HEK293T (cell line): ENCODE measurements around the gene TRMT5.
A peak's percentile ranks its signal among the peaks of the same experiment; 100 is the strongest.

ENCODE experiments used
- CTCF ChIA-PET: fragments of 350-600 bp; formaldehyde crosslinking; extraction: SDS; loops from one replicate; lab custom pipeline; 2021; ENCODE audit warnings: antibody characterized with exemption, inconsistent platforms; lab: Yijun Ruan, JAX
- POLR2A ChIA-PET: fragments of 350-600 bp; formaldehyde crosslinking; extraction: SDS; loops from one replicate; lab custom pipeline; 2020; ENCODE audit warnings: antibody characterized with exemption, inconsistent platforms; lab: Yijun Ruan, JAX
- DNase-seq: peaks from one replicate; pipeline ENCODE4 v3.0.0; 2012; ENCODE audit warnings: mixed read lengths; ENCODE audit errors: extremely low spot score
- ARNT ChIP-seq: fragments of 450-650 bp; IDR thresholded peaks from 2 replicates; pipeline ENCODE4 v1.6.1; 2017; ENCODE audit warnings: mild to moderate bottlenecking
- BHLHE40 ChIP-seq: fragments of 450-650 bp; IDR thresholded peaks from 2 replicates; pipeline ENCODE4 v1.6.1; 2016; ENCODE audit warnings: mild to moderate bottlenecking, moderate library complexity, borderline replicate concordance
- CTBP1 ChIP-seq: fragments of 450-650 bp; IDR thresholded peaks from 2 replicates; pipeline ENCODE4 v1.6.1; 2016; ENCODE audit warnings: borderline replicate concordance
- ELF4 ChIP-seq: fragments of 450-650 bp; IDR thresholded peaks from 2 replicates; pipeline ENCODE4 v1.6.1; 2017; ENCODE audit warnings: antibody characterized with exemption
- FOXA1 ChIP-seq: fragments of 450-650 bp; IDR thresholded peaks from 2 replicates; pipeline ENCODE4 v1.6.1; 2016; ENCODE audit warnings: mild to moderate bottlenecking
- FOXK2 ChIP-seq: fragments of 450-650 bp; IDR thresholded peaks from 2 replicates; pipeline ENCODE4 v1.6.1; 2016; ENCODE audit warnings: mild to moderate bottlenecking
- FOXM1 ChIP-seq: fragments of 450-650 bp; IDR thresholded peaks from 2 replicates; pipeline ENCODE4 v1.6.1; 2017; ENCODE audit warnings: mild to moderate bottlenecking, borderline replicate concordance
- HDGF ChIP-seq: fragments of 450-650 bp; IDR thresholded peaks from 2 replicates; pipeline ENCODE4 v1.6.1; 2017; ENCODE audit warnings: antibody characterized with exemption, borderline replicate concordance
- L3MBTL2 ChIP-seq: fragments of 450-650 bp; conservative IDR thresholded peaks from 2 replicates; pipeline ENCODE4 v1.6.1; 2016; ENCODE audit warnings: mild to moderate bottlenecking
- LEF1 ChIP-seq: fragments of 450-650 bp; IDR thresholded peaks from 2 replicates; pipeline ENCODE4 v1.6.1; 2017; ENCODE audit warnings: mild to moderate bottlenecking, borderline replicate concordance
- NFRKB ChIP-seq: fragments of 450-650 bp; IDR thresholded peaks from 2 replicates; pipeline ENCODE4 v1.6.1; 2016; ENCODE audit warnings: mild to moderate bottlenecking, moderate library complexity
- PKNOX1 ChIP-seq: fragments of 450-650 bp; IDR thresholded peaks from 2 replicates; pipeline ENCODE4 v1.6.1; 2016
- SP1 ChIP-seq: fragments of 450-650 bp; IDR thresholded peaks from 2 replicates; pipeline ENCODE4 v1.6.1; 2017
- SUZ12 ChIP-seq: fragments of 450-650 bp; IDR thresholded peaks from 2 replicates; pipeline ENCODE4 v1.6.1; 2016; ENCODE audit warnings: mild to moderate bottlenecking
- TARDBP ChIP-seq: fragments of 450-650 bp; IDR thresholded peaks from 2 replicates; pipeline ENCODE4 v1.6.1; 2016
- ZNF384 ChIP-seq: fragments of 450-650 bp; IDR thresholded peaks from 2 replicates; pipeline ENCODE4 v1.6.1; 2016

The TRMT5 gene

GRCh38 chr14:60964904-60965303 lies 16.0 kb downstream of the TRMT5 start:
- CTCF ChIA-PET = no interaction called here
- POLR2A ChIA-PET = interaction anchor here (1.8 kb wide), 1 partner anchor 16 kb away, joined by 12 read pairs; the partner anchor contains the start of genes SLC38A6 and TRMT5
- no peak for DNase-seq
- no peak for TF ChIP-seq BHLHE40
- no peak for TF ChIP-seq FOXA1
- TF ChIP-seq CTBP1 = no peak
- no peak for TF ChIP-seq LEF1
- no peak for TF ChIP-seq ARNT
- TF ChIP-seq SUZ12 = no peak
- TF ChIP-seq PKNOX1 = no peak
- TF ChIP-seq SP1 = no peak
- no peak for TF ChIP-seq NFRKB
- TF ChIP-seq ELF4 = no peak
- TF ChIP-seq FOXK2 = no peak
- TF ChIP-seq L3MBTL2 = no peak
- no peak for TF ChIP-seq HDGF
- no peak for TF ChIP-seq ZNF384
- TF ChIP-seq FOXM1 = no peak
- TF ChIP-seq TARDBP = no peak

DNA sequence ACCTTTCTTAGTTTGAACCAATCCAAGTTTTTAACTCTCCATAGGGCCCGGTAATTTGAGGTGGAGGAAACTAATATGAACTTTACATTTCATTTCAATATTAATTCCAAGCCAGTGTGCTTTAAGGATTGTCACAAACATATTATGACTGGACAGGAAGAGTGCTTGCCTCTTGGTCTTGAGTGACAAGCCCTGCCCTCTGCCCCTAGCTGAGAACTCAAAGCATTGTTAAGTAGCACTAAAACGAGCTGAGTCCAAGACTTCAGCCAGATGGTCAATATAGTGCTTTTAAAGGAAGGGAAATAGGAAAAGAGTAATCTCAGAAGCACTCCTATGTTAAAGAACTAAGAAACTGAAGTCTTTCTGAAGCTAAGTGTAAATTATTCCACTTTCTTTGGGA lies 17.1 kb downstream of the TRMT5 start:
- POLR2A ChIA-PET = interaction anchor here (1.4 kb wide), 1 partner anchor 17 kb away, joined by 9 read pairs; the partner anchor contains the start of genes SLC38A6 and TRMT5
- TF ChIP-seq ZNF384 (no peak), FOXM1 (no peak), FOXA1 (no peak), PKNOX1 (peak; percentile 54; the same call in 1 of the 2 replicates), FOXK2 (no peak)
- CTCF ChIA-PET = no interaction called here
- no peak for DNase-seq

- TF ChIP-seq FOXA1 = no peak
- TF ChIP-seq ARNT = no peak
- TF ChIP-seq PKNOX1 = no peak
- TF ChIP-seq FOXK2 = no peak
- no peak for TF ChIP-seq TARDBP
- TF ChIP-seq HDGF = no peak
- no peak for TF ChIP-seq NFRKB
- TF ChIP-seq L3MBTL2 = no peak
- TF ChIP-seq BHLHE40 = no peak
- TF ChIP-seq ELF4 = no peak
- no peak for TF ChIP-seq SP1
- TF ChIP-seq ZNF384 = no peak
- no peak for TF ChIP-seq FOXM1
- TF ChIP-seq CTBP1 = no peak
- no peak for TF ChIP-seq SUZ12
- TF ChIP-seq LEF1 = no peak
- ChIA-PET CTCF (no interaction called here), POLR2A (no interaction called here)
- no peak for DNase-seq
Observed at GRCh38 chr14:60958146-60958545, 22.7 kb downstream of the TRMT5 start.

GRCh38 chr14:60956632-60957031 lies 24.2 kb downstream of the TRMT5 start:
- CTCF ChIA-PET = no interaction called here
- POLR2A ChIA-PET = no interaction called here
- TF ChIP-seq PKNOX1 = no peak
- TF ChIP-seq BHLHE40 = no peak
- TF ChIP-seq FOXA1 = no peak
- TF ChIP-seq HDGF = no peak
- no peak for TF ChIP-seq ELF4
- TF ChIP-seq TARDBP = no peak
- no peak for TF ChIP-seq LEF1
- no peak for TF ChIP-seq FOXK2
- TF ChIP-seq ARNT = no peak
- no peak for TF ChIP-seq SP1
- no peak for TF ChIP-seq ZNF384
- TF ChIP-seq FOXM1 = no peak
- TF ChIP-seq CTBP1 = no peak
- no peak for TF ChIP-seq L3MBTL2
- TF ChIP-seq NFRKB = no peak
- TF ChIP-seq SUZ12 = no peak
- no peak for DNase-seq

DNA sequence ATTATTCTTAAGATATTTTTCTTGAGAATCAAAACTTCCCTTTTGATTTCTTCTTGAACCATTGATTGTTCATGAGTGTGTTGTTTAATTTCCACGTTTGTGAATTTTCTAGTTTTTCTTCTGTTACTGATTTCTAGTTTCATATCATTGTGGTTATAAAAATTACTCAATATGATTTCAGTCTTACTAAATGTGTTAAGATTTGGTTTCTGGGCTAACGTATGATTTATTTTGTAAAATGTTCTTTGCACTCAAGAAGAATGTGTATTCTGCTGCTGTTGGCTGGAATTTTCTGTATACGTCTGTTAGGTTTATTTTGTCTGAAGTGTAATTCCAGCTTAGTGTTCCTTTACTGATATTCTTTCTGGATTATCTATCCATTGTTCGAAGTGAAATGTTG lies 24.7 kb downstream of the TRMT5 start:
- CTCF ChIA-PET = no interaction called here
- POLR2A ChIA-PET = no interaction called here
- DNase-seq = no peak
- TF ChIP-seq FOXM1 (no peak), SUZ12 (no peak), PKNOX1 (no peak)

- ChIA-PET CTCF (no interaction called here), POLR2A (interaction anchor here (0.8 kb wide), 1 partner anchor 29 kb away, joined by 3 read pairs; the partner anchor contains the start of genes SLC38A6 and TRMT5)
- TF ChIP-seq ELF4 (no peak), HDGF (no peak), BHLHE40 (no peak), FOXK2 (no peak), LEF1 (no peak), NFRKB (no peak), PKNOX1 (no peak), L3MBTL2 (no peak), CTBP1 (no peak), SUZ12 (no peak), FOXA1 (no peak), ZNF384 (no peak)
- no peak for DNase-seq
Observed at GRCh38 chr14:60951776-60952435, 29.0 kb downstream of the TRMT5 start.
